Measurements from ENCODE around the gene MED9. TPM values are rescaled to one million over a fixed set of nuclear protein-coding genes. Genes with fewer than 3 reads are reported as not detected.

MED9 gene
- total RNA-seq, 2 experiments from 2014 or later = 21.8 to 27.5 TPM

- DNase-seq (ENCODE audit: low spot score) = no peak
- ChIA-PET CTCF (ENCODE audit: unreplicated experiment) (no interaction called here), POLR2A (no interaction called here)
- H3K9me2 ChIP-seq (ENCODE audit: insufficient read depth, low read length) = no peaks in the 10 kb centered on the region
- no peaks in the 10 kb centered on the region for H4K20me1 ChIP-seq (ENCODE audit: insufficient read depth, low read length)
- H2AFZ ChIP-seq (ENCODE audit: low read length) = no peak overlapping the region
- H3K4me2 ChIP-seq (ENCODE audit: low read length) = no peak overlapping the region
- no peaks in the 10 kb centered on the region for H3K4me1 ChIP-seq (ENCODE audit: insufficient read depth, low read length, poor library complexity, severe bottlenecking)
- H3K27ac ChIP-seq (ENCODE audit: low read depth, low read length, poor library complexity, severe bottlenecking) = no peak overlapping the region
- intact Hi-C loops (cut with micrococcal nuclease; ENCODE audit: unreplicated experiment) = no loop called here
- H3K9me3 ChIP-seq (ENCODE audit: low read length) = peaks cover 10% of the 10 kb centered on the region
- no peak overlapping the region for H3K4me3 ChIP-seq (ENCODE audit: low read depth, low read length, poor library complexity, severe bottlenecking)
- TF ChIP-seq EZH2phosphoT487 (IDR thresholded peaks at IDR 0.05; ENCODE audit: borderline replicate concordance, low read depth, low read length) (no peak), CTCF (conservative IDR thresholded peaks at IDR 0.05; ENCODE audit: low read length) (no peak)
- H3K79me2 ChIP-seq (ENCODE audit: insufficient read depth, low read depth, low read length) = no peaks in the 10 kb centered on the region
- H3K36me3 ChIP-seq (ENCODE audit: insufficient read depth, low read length) = no peaks in the 10 kb centered on the region
- no TSS peak for BruUV-seq (replicated peaks)
Measured at GRCh38 chr17:17431605-17432004, 45.2 kb upstream of the MED9 start.

GRCh38 chr17:17433000-17433703 is 43.6 kb upstream of the MED9 start:
- Histone ChIP-seq H3K9me2 (ENCODE audit: insufficient read depth, low read length) (no peaks in the 10 kb centered on the region), H3K27ac (ENCODE audit: low read depth, low read length, poor library complexity, severe bottlenecking) (no peak overlapping the region), H2AFZ (ENCODE audit: low read length) (no peak overlapping the region), H3K4me3 (ENCODE audit: low read depth, low read length, poor library complexity, severe bottlenecking) (no peak overlapping the region), H3K79me2 (ENCODE audit: insufficient read depth, low read depth, low read length) (no peaks in the 10 kb centered on the region), H3K36me3 (ENCODE audit: insufficient read depth, low read length) (no peaks in the 10 kb centered on the region), H3K9me3 (ENCODE audit: low read length) (peaks cover 10% of the 10 kb centered on the region), H4K20me1 (ENCODE audit: insufficient read depth, low read length) (no peaks in the 10 kb centered on the region), H3K4me2 (ENCODE audit: low read length) (no peak overlapping the region), H3K4me1 (ENCODE audit: insufficient read depth, low read length, poor library complexity, severe bottlenecking) (no peaks in the 10 kb centered on the region)
- TF ChIP-seq EZH2phosphoT487 (IDR thresholded peaks at IDR 0.05; ENCODE audit: borderline replicate concordance, low read depth, low read length) (no peak), CTCF (conservative IDR thresholded peaks at IDR 0.05; ENCODE audit: low read length) (no peak)
- DNase-seq (ENCODE audit: low spot score) = no peak
- ChIA-PET CTCF (ENCODE audit: unreplicated experiment) (interaction anchor here (0.6 kb wide), 1 partner anchor 562 kb away, joined by 8 read pairs; no protein-coding TSS in a partner anchor), POLR2A (no interaction called here)
- BruUV-seq (replicated peaks) = no TSS peak
- intact Hi-C loops (cut with micrococcal nuclease; ENCODE audit: unreplicated experiment) = no loop called here

GRCh38 chr17:17434477-17434876 is 42.3 kb upstream of the MED9 start:
- H3K9me3 ChIP-seq (ENCODE audit: low read length) = peaks cover 9% of the 10 kb centered on the region
- ChIA-PET CTCF (ENCODE audit: unreplicated experiment) (no interaction called here), POLR2A (no interaction called here)
- no peaks in the 10 kb centered on the region for H3K36me3 ChIP-seq (ENCODE audit: insufficient read depth, low read length)
- no peak for DNase-seq (ENCODE audit: low spot score)
- H3K4me3 ChIP-seq (ENCODE audit: low read depth, low read length, poor library complexity, severe bottlenecking) = no peak overlapping the region
- no peak for TF ChIP-seq EZH2phosphoT487 (IDR thresholded peaks at IDR 0.05; ENCODE audit: borderline replicate concordance, low read depth, low read length)
- no peak for TF ChIP-seq CTCF (conservative IDR thresholded peaks at IDR 0.05; ENCODE audit: low read length)
- no peak overlapping the region for H3K27ac ChIP-seq (ENCODE audit: low read depth, low read length, poor library complexity, severe bottlenecking)
- intact Hi-C loops (cut with micrococcal nuclease; ENCODE audit: unreplicated experiment) = no loop called here
- H2AFZ ChIP-seq (ENCODE audit: low read length) = no peak overlapping the region
- H3K9me2 ChIP-seq (ENCODE audit: insufficient read depth, low read length) = no peaks in the 10 kb centered on the region
- H3K79me2 ChIP-seq (ENCODE audit: insufficient read depth, low read depth, low read length) = no peaks in the 10 kb centered on the region
- H3K4me1 ChIP-seq (ENCODE audit: insufficient read depth, low read length, poor library complexity, severe bottlenecking) = no peaks in the 10 kb centered on the region
- H4K20me1 ChIP-seq (ENCODE audit: insufficient read depth, low read length) = no peaks in the 10 kb centered on the region
- H3K4me2 ChIP-seq (ENCODE audit: low read length) = no peak overlapping the region
- BruUV-seq (replicated peaks) = no TSS peak

Data from OCI-LY7 (cell line).